ENCODE data around the gene TOLLIP.

Gene TOLLIP

DNA sequence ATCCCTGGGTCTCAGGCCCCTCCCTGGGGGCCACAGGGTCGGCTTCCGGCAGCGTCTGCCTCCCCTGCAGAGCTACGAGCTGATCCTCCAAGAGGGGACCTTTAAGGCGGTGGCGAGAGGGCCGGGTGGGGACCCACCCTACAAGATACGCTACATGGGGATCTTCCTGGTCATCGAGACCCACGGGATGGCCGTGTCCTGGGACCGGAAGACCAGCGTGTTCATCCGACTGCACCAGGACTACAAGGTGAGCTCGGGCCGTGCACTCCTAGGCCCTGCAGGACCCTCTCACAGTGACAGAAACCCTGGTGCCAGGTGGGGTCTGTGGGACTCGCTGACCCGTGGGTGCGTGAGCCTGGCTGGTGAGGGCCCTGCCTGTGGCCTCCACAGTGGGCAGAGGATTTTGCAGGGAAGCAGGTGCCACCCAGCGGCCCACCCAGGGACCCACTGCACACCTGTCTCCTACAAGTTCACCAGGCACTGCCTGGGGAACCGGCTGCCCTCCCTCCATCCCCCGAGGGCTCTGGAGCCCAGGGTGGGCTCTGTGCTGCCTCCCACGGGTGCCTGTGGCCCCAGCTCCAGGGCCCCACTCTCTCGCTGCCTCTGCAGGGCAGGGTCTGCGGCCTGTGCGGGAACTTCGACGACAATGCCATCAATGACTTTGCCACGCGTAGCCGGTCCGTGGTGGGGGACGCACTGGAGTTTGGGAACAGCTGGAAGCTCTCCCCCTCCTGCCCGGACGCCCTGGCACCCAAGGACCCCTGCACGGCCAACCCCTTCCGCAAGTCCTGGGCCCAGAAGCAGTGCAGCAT, 72.9 kb downstream of the TOLLIP start:
- H3K9me3 ChIP-seq (ENCODE audit: control insufficient read depth, low read length): no peaks in the 10 kb centered on the region
- no peak overlapping the region for H3K9ac ChIP-seq (ENCODE audit: low read length)
- H3K27me3 ChIP-seq (replicated peaks; ENCODE audit: control insufficient read depth, insufficient read depth, low read length): peaks cover 6% of the 10 kb centered on the region
- DNase-seq (ENCODE audit: low read depth): no peak
- H3K4me1 ChIP-seq (ENCODE audit: control insufficient read depth, insufficient read depth, low read length): no peaks in the 10 kb centered on the region
- no peak overlapping the region for H3K4me3 ChIP-seq (ENCODE audit: low read length)
- no peaks in the 10 kb centered on the region for H3K36me3 ChIP-seq (ENCODE audit: control insufficient read depth, insufficient read depth, low read length, severe bottlenecking)

DNA sequence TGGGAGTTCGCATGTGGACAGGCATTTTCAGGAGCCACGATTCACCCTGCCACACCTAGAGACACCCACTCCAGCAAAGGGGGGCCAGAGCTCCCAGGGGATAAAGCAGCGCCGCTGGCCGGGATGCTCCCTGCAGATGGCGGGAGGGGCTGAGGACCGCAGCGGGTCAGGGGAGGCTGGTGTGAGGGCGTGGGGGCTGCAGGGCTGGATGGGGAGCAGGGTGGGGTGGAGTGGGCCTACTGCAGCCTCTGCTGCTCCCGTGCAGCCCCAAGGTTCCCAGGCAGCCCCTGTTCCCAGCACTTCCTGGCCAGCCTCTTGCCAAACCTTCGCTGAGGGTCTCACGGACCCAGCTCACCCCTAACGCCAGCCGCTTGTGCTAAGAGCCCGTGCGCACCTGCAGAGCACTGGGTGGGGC, 73.5 kb downstream of the TOLLIP start:
- H3K9ac ChIP-seq (ENCODE audit: low read length): no peak overlapping the region
- no peak for DNase-seq (ENCODE audit: low read depth)
- H3K27me3 ChIP-seq (replicated peaks; ENCODE audit: control insufficient read depth, insufficient read depth, low read length): peaks cover 6% of the 10 kb centered on the region
- H3K4me3 ChIP-seq (ENCODE audit: low read length): no peak overlapping the region
- no peaks in the 10 kb centered on the region for H3K4me1 ChIP-seq (ENCODE audit: control insufficient read depth, insufficient read depth, low read length)
- H3K36me3 ChIP-seq (ENCODE audit: control insufficient read depth, insufficient read depth, low read length, severe bottlenecking): no peaks in the 10 kb centered on the region
- H3K9me3 ChIP-seq (ENCODE audit: control insufficient read depth, low read length): no peaks in the 10 kb centered on the region

DNA sequence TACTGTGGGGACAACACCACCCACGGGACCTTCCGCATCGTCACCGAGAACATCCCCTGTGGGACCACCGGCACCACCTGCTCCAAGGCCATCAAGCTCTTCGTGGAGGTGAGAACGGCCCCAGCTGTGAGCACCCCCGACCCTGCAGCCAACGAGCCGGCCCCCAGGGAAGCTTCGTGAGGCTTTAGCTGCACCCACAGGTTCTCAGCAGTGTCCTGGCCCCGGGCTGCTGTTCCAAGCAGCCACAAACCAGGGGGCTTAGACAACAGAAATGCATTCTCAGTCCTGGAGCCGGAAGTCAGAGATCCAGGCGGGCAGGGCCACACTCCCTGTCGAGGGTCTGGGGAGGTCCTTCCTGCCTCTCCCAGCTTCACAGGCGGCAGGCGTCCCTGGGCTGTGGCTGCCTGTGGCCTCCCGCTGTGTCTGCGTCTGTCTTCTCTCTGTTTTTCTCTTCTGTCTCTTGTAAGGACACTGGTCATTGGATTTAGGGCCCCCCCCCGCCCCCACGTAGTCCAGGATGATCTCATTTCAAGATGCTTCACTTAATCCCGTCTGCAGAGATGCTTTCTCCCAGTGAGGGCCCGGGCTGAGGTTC, 74.0 kb downstream of the TOLLIP start:
- H3K9ac ChIP-seq (ENCODE audit: low read length): no peak overlapping the region
- H3K9me3 ChIP-seq (ENCODE audit: control insufficient read depth, low read length): no peaks in the 10 kb centered on the region
- H3K4me1 ChIP-seq (ENCODE audit: control insufficient read depth, insufficient read depth, low read length): no peaks in the 10 kb centered on the region
- H3K27me3 ChIP-seq (replicated peaks; ENCODE audit: control insufficient read depth, insufficient read depth, low read length): peaks cover 6% of the 10 kb centered on the region
- DNase-seq (ENCODE audit: low read depth): no peak
- no peaks in the 10 kb centered on the region for H3K36me3 ChIP-seq (ENCODE audit: control insufficient read depth, insufficient read depth, low read length, severe bottlenecking)
- H3K4me3 ChIP-seq (ENCODE audit: low read length): no peak overlapping the region

DNA sequence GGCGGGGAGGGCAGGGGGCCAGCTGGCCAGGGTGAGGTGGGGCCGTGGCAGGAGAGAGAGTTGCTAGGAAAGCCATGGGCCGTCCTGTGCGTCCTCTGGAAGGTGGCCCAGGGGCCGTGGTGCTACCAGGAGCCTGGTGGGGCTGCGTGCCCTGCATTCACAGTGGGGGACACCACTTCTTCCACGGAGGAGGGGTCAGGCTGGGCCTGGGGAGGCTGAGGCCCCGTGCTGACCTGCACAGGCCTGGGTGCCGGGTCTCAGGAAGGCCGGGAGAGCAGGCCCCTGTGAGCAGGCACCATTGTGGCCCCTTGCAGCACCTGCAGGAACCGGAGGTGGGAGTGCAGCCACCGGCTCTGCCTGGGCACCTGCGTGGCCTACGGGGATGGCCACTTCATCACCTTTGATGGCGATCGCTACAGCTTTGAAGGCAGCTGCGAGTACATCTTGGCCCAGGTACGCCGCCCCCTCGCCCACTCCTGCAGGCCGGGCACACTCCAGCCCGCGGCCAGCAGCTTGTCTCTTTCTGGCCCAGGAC, 74.6 kb downstream of the TOLLIP start:
- DNase-seq (ENCODE audit: low read depth): no peak
- H3K9me3 ChIP-seq (ENCODE audit: control insufficient read depth, low read length): no peaks in the 10 kb centered on the region
- H3K27me3 ChIP-seq (replicated peaks; ENCODE audit: control insufficient read depth, insufficient read depth, low read length): peaks cover 6% of the 10 kb centered on the region
- no peaks in the 10 kb centered on the region for H3K4me1 ChIP-seq (ENCODE audit: control insufficient read depth, insufficient read depth, low read length)
- no peak overlapping the region for H3K9ac ChIP-seq (ENCODE audit: low read length)
- no peaks in the 10 kb centered on the region for H3K36me3 ChIP-seq (ENCODE audit: control insufficient read depth, insufficient read depth, low read length, severe bottlenecking)
- no peak overlapping the region for H3K4me3 ChIP-seq (ENCODE audit: low read length)

DNA sequence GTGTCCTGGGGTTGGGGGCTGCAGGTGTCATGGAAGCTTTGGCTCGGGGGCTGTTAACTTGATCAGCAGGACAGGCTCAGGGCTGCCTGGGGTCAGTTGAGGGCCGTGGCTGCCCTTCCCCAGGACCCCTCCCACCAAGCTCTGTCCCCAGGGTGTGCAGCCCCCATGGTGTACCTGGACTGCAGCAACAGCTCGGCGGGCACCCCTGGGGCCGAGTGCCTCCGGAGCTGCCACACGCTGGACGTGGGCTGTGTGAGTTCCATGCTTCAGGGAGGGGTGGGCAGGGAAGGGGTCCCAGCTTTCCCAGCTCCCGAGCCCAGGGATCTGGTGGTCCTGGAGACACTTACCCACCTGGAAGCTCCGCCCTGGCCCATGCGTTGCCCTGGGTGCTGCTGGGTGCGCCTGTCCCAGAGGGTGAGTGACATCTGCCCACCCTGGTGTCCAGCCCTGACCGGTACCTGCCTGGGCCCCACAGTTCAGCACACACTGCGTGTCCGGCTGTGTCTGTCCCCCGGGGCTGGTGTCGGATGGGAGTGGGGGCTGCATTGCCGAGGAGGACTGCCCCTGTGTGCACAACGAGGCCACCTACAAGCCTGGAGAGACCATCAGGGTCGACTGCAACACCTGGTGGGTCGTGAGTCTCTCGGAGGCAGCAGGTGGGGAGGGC, 75.2 kb downstream of the TOLLIP start:
- Histone ChIP-seq H3K27me3 (replicated peaks; ENCODE audit: control insufficient read depth, insufficient read depth, low read length) (peaks cover 6% of the 10 kb centered on the region), H3K36me3 (ENCODE audit: control insufficient read depth, insufficient read depth, low read length, severe bottlenecking) (no peaks in the 10 kb centered on the region), H3K4me3 (ENCODE audit: low read length) (no peak overlapping the region), H3K9me3 (ENCODE audit: control insufficient read depth, low read length) (no peaks in the 10 kb centered on the region), H3K9ac (ENCODE audit: low read length) (no peak overlapping the region), H3K4me1 (ENCODE audit: control insufficient read depth, insufficient read depth, low read length) (no peaks in the 10 kb centered on the region)
- no peak for DNase-seq (ENCODE audit: low read depth)

DNA sequence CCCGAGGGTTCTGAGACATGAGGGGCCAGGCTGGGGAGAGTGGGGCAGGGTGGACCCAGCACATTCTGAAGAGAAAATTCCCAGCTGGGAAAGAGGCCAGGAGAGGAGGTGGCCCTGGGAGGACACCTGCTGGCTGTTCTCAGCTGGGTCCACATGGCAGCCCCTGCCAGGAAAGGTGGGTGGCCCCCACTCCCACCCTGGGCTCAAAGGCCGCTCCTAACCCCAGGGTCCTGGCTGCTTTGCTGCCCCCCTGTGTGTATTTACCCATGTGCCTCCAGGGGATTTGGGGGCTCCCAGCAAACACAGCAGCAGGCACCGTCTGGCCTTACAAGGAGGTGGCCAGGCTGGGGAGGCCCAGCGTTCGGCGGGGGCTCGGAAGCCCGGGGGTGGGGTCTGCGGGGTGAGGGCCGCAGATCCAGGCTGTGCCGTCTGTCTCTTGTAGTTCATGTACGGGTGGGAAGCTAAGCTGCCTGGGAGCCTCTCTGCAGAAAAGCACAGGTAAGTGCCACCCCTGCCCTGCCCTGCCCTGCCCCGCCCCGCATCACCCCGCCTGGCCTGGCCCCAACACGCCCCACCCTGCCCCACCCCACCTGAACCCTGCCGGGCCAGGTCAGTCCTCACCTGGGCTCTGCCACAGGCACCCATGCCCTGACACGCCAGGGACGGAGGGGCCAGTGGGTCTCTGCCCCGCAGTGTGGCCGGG, 75.9 kb downstream of the TOLLIP start:
- no peak for DNase-seq (ENCODE audit: low read depth)
- H3K27me3 ChIP-seq (replicated peaks; ENCODE audit: control insufficient read depth, insufficient read depth, low read length): peaks cover 6% of the 10 kb centered on the region
- H3K4me3 ChIP-seq (ENCODE audit: low read length): no peak overlapping the region
- H3K9ac ChIP-seq (ENCODE audit: low read length): no peak overlapping the region
- no peaks in the 10 kb centered on the region for H3K9me3 ChIP-seq (ENCODE audit: control insufficient read depth, low read length)
- no peaks in the 10 kb centered on the region for H3K4me1 ChIP-seq (ENCODE audit: control insufficient read depth, insufficient read depth, low read length)
- H3K36me3 ChIP-seq (ENCODE audit: control insufficient read depth, insufficient read depth, low read length, severe bottlenecking): no peaks in the 10 kb centered on the region

DNA sequence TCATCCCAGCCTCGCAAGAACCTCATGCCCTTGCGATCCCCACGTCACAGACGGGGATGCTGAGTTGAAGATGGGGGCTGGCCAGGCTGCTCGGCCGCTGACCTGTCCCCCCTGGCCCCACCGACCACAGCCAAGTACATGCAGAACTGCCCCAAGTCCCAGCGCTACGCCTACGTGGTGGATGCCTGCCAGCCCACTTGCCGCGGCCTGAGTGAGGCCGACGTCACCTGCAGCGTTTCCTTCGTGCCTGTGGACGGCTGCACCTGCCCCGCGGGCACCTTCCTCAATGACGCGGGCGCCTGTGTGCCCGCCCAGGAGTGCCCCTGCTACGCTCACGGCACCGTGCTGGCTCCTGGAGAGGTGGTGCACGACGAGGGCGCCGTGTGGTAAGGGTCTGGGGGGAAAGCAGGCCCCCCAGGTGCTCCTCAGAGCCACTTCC, 76.5 kb downstream of the TOLLIP start:
- no peak for DNase-seq (ENCODE audit: low read depth)
- no peaks in the 10 kb centered on the region for H3K9me3 ChIP-seq (ENCODE audit: control insufficient read depth, low read length)
- no peak overlapping the region for H3K9ac ChIP-seq (ENCODE audit: low read length)
- H3K4me3 ChIP-seq (ENCODE audit: low read length): no peak overlapping the region
- no peaks in the 10 kb centered on the region for H3K4me1 ChIP-seq (ENCODE audit: control insufficient read depth, insufficient read depth, low read length)
- H3K36me3 ChIP-seq (ENCODE audit: control insufficient read depth, insufficient read depth, low read length, severe bottlenecking): no peaks in the 10 kb centered on the region
- peaks cover 7% of the 10 kb centered on the region for H3K27me3 ChIP-seq (replicated peaks; ENCODE audit: control insufficient read depth, insufficient read depth, low read length)

DNA sequence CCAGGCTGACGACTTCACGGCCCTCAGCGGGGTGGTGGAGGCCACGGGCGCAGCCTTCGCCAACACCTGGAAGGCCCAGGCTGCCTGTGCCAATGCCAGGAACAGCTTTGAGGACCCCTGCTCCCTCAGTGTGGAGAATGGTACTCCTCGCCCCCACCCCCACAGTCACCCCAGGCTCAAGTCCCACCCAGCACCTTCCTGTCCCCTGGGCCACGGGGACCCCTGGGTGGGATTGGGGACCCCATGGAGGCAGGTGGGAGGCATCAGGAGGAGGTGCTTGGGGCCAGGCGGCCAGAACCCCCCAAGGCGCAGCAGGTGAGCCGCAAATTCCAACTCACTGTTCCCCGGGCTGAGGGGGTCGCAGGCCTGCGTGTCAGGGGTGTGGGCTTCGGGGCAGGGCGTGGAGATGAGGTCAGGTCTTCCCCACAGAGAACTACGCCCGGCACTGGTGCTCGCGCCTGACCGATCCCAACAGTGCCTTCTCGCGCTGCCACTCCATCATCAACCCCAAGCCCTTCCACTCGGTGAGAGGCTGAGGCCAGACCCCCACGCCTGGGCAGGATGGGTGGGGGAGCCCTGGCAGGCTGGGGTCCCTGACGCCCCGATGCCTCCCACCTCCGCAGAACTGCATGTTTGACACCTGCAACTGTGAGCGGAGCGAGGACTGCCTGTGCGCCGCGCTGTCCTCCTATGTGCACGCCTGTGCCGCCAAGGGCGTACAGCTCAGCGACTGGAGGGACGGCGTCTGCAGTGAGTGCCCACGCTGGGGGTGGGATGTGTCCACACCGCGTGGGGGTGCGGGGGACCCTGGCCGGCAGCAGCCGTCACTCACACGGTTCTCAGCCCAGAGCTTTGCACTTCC, 77.2 kb downstream of the TOLLIP start:
- Histone ChIP-seq H3K9me3 (ENCODE audit: control insufficient read depth, low read length) (no peaks in the 10 kb centered on the region), H3K36me3 (ENCODE audit: control insufficient read depth, insufficient read depth, low read length, severe bottlenecking) (no peaks in the 10 kb centered on the region), H3K27me3 (replicated peaks; ENCODE audit: control insufficient read depth, insufficient read depth, low read length) (peaks cover 11% of the 10 kb centered on the region), H3K4me3 (ENCODE audit: low read length) (no peak overlapping the region), H3K4me1 (ENCODE audit: control insufficient read depth, insufficient read depth, low read length) (no peaks in the 10 kb centered on the region), H3K9ac (ENCODE audit: low read length) (no peak overlapping the region)
- no peak for DNase-seq (ENCODE audit: low read depth)

DNA sequence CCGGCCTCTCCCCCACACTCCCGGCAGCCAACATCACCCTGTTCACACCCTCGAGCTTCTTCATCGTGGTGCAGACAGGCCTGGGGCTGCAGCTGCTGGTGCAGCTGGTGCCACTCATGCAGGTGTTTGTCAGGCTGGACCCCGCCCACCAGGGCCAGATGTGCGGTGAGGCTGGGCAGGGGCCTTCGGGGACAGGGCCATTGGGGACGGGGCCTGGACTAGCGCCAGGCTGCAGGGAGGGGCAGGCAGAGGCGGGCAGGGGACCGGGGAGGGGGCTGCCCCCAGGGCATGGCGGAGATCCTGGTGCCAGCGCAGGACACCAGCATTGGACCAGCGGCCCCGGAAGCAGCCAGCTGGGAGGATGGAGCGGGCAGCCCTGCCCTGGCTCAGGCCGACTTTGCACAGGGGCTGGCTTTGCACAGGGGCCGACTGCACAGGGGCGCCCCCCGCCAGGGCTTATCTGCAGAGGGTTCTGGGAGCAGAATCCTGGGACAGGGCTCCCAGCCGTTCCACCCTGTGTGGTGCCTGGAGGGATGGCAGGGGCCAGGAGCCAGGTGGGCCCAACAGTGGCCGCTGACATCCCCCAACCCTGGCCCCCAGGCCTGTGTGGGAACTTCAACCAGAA, 77.9 kb downstream of the TOLLIP start:
- no peak overlapping the region for H3K9ac ChIP-seq (ENCODE audit: low read length)
- no peak for DNase-seq (ENCODE audit: low read depth)
- H3K4me3 ChIP-seq (ENCODE audit: low read length): no peak overlapping the region
- no peaks in the 10 kb centered on the region for H3K9me3 ChIP-seq (ENCODE audit: control insufficient read depth, low read length)
- no peaks in the 10 kb centered on the region for H3K36me3 ChIP-seq (ENCODE audit: control insufficient read depth, insufficient read depth, low read length, severe bottlenecking)
- peaks cover 9% of the 10 kb centered on the region for H3K27me3 ChIP-seq (replicated peaks; ENCODE audit: control insufficient read depth, insufficient read depth, low read length)
- no peaks in the 10 kb centered on the region for H3K4me1 ChIP-seq (ENCODE audit: control insufficient read depth, insufficient read depth, low read length)
